GM03348 (cell line): ENCODE results near the gene CBLB.

ENCODE experiments used
- DNase-seq: peaks from one replicate; pipeline ENCODE4 v3.0.0; 2012; ENCODE audit warnings: low spot score

The CBLB gene

DNA sequence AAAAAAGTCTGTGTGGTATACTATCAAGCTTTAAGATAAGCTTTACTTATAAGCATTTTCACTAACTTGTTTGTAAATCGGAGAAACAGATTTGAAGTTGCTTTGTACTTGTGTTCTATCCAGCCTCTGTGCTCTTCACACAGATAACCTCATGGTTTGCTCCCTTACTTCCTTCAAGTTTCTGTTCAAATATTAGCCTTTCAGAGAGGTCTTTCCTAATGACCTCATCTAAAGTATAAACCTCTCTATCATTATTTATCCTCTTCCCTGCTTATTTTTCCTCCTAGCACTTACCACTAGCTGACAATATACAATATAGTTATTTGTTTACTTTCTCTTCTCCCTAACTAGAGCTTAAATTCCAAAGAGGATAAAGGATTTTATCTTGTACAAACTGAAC lies 180.0 kb downstream of the CBLB start:
- no peak for DNase-seq

DNA sequence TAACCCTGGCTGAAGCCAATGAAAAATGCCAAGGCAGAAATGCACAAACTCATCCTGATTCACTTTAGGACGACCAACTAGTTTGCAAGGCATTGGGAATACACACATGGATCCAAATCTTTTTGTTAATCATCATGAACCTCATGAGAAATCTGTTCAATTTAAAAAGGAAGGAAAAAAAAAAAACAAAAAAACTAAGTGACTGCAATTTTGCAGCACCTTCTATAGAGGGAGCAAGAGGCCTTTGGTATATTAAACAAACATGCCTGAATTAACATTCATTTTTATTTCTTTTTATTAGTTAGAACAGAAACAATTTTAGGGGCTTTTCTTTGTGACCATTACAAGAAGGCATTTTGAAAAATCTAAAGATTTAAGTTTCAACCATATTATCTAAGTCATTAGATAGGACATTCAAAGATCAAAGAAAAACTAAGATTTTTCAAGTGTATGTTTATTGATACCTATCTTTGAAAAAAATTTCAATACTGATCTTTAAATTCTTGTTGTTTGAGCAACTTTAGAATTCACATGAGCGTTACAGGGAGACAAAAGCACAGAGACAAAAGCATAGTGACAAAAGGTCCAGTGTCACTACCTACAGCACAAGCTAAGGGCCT lies 182.4 kb downstream of the CBLB start:
- peak; percentile 52 for DNase-seq

- DNase-seq: no peak
Measured at GRCh38 chr3:105679951-105680350, 188.9 kb downstream of the CBLB start.

DNA sequence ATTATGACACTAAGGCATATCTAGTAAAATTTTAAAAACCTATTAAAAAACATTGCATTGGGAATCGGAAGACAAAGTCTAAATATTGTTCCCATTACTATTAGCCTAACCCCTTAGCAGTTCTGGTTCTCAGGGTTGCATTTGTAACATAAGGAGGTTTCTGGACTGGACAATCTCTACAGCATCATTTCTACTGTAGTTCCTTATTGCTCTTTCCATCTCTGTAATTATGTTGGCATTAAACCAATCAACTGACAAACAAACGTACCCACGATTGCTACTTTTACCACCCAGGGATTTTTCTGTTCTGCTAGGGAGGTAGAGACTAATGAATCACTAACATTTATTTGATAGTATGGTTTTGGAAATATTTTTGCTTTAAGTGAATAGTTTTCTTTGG lies 190.8 kb downstream of the CBLB start:
- DNase-seq: no peak

DNA sequence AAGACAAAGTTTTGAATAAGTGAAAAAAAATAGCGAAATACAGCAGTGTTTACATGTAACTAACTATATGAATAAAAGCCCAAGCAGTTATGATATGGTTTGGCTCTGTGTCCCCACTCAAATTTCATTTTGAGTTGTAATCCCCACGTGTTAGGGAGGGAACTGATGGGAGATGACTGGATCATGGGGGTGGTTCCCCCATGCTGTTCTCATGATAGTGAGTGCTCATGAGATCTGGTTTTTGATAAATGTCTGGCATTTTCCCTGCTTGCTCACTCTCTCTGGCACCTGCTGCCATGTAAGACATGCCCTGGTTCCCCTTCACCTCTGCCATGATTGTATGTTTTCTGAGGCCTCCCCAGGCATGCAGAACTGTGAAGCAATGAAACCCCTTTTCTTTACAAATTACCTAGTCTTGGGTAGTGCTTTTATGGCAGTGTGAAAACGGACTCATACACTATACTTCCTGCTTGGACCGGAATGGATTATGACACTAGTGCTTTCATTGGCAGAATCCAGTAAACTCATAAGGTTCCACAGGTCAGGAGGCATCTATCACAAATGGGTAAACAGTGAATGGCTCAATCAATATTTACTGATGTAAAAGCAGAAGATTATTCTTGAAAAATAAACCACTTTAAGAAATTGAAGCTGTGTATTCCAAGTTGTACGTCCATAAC lies 192.1 kb downstream of the CBLB start:
- DNase-seq: no peak

DNA sequence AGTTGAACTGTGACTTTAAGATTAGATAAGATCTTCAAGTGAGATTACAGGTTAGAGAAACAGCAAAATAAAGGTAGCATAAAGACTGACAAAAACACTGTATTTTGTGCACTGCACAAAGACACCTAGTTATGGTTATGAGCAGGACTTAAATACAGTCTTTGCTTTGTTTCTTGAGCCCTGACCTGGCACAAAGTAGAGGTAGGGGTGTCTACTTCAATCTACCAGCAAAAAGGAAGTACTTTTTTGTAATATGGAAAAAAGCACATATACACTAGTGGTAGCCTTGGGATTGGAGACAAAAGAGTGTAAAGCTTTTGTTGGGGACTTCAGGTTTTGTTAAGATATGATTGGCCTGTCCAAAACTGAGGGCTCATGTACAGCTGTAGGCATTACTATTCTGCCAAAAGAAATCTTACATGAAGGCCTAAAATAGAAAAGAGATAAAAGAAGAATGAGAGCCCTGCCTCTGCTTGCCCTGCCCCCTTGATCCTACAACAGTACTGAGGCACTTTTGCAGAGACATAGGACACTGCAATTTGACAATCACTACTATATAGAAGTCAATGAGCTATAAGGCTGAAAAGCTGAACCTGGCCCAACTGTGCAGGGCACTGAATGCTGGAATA lies 194.3 kb downstream of the CBLB start:
- DNase-seq: no peak

GRCh38 chr3:105672996-105673395 lies 195.8 kb downstream of the CBLB start:
- no peak for DNase-seq

DNA sequence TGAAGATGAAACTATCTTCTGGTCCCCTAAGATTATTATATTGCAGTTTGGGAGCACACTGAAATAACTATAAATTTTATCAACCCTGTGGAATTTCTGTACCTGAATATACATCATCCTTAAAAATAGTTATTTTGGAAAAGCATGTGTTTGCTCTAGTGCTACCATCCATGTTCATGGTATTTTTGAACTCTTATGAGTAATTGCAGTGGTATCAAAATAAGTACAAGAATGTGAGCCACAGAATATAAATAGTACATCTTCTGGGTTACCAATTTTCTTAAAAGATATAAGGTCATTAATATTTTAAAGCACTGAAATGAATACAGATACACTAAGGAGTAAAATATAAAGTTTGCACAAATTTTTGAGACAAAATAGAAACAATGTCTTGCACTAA lies 206.5 kb downstream of the CBLB start:
- peak; percentile 33 for DNase-seq

- DNase-seq: no peak
Measured at GRCh38 chr3:105661461-105661860, 207.4 kb downstream of the CBLB start.

- no peak for DNase-seq
Measured at GRCh38 chr3:105656651-105657504, 211.9 kb downstream of the CBLB start.

GRCh38 chr3:105653868-105654267 lies 214.9 kb downstream of the CBLB start:
- DNase-seq: no peak

GRCh38 chr3:105653166-105653565 lies 215.6 kb downstream of the CBLB start:
- no peak for DNase-seq

- DNase-seq: no peak
Measured at GRCh38 chr3:105649480-105649879, 219.3 kb downstream of the CBLB start.

DNA sequence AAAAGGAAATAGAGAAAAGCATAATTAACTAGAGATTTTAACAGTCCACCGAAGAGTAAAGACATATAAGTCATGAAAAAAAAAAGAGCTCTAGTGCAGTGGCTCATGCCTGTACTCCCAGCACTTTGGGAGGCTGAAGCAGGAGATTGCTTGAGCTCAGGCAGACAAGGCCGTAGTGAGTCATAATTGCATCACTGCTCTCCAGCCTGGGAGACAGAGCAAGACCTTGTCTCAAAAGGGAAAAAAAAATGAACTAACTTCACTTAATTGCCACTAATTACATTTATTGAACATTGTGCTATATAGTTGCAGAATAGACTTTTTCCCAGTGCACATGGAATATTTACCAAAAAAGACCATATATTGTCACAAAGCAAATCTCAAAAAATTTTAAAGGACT lies 221.8 kb downstream of the CBLB start:
- DNase-seq: peak; percentile 33

- DNase-seq: no peak
Measured at GRCh38 chr3:105639131-105639530, 229.7 kb downstream of the CBLB start.

DNA sequence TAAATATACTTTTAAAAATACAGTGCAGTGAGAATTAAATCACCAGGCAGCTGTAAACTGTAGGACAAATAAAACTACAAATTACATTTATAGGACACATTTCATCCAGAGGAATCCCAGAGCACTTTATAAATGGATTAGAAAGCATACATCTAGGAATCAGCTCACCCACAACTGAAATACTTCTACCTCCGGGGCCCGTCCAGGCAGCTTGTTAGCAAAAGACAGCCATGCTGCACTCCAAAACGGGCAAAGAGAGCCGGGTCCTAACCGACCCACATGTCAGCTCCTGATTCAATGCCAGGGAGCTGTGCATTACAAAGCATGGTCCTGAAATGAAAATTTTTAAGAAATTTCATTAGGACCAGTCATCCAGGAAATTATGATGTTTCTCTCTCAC lies 234.1 kb downstream of the CBLB start:
- DNase-seq: no peak

- DNase-seq: peak; percentile 5
Measured at GRCh38 chr3:105629718-105630117, 239.1 kb downstream of the CBLB start.

- DNase-seq: no peak
Measured at GRCh38 chr3:105626739-105627138, 242.1 kb downstream of the CBLB start.

GRCh38 chr3:105622169-105622568 lies 246.6 kb downstream of the CBLB start:
- DNase-seq: no peak

DNA sequence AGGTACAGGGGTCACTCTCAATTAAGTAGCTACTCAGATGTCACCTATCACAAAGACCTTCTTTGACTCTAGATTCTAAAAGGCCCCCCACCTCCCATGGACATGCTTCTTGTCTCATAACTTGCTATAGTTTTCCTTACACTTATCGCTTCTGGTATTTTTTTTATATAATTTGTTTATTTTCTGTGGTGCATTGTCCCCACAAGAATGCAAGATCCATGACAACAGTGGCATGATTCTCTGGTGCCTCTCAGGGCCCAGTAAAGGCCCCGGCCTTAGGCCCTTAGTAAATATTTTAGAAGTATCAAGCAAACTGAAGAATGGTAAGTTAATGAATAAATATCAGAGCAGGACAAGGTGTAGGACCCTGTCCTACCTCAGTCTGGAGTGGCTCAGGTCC lies 248.6 kb downstream of the CBLB start:
- no peak for DNase-seq

DNA sequence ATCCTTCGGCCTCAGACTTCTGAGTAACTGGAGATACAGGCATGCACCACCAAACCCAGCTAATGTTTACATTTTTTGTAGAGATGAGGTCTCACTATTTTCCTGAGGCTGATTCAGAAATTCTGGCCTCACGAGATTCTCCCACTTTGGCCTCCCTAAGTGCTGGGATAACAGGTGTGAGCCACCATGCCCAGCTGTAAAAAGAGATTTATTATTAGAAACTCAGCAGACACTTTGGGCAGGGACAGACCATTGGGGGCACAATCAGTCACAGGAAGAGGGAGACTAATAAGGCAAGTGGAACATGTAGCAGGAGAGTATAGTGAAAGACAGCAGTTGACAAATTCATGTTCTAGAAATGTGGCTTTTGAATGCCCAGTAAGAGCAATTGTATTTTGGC lies 249.2 kb downstream of the CBLB start:
- no peak for DNase-seq

DNA sequence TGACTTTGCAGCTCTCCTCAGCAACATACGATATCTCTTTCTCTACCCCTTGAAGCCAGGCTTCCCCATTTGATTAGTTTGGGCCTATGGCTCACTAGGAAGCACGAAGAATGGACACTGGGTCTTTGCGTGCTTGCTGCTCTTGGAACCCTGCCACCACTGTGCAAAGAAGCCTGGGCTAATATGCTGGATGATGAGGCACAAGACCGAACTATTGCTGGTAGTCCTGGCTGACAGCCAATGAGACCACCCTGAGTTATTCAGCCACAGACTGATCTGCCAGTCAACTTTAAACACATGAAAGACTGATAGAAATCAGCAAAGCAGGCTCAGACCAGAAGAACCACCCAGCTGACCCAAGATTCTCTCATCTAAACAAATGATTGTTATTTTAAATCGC lies 250.3 kb downstream of the CBLB start:
- DNase-seq: no peak
